Activated T-cell treated with anti-CD3 and anti-CD28 coated beads, Interleukin-2, amount 50 U/mL, for 1 hour (primary cell): ENCODE measurements around the gene TMEM164.
"Not testable (repeated sequence)": the region's sequence is repeated elsewhere in the genome, so short reads cannot be mapped to it uniquely, and the experiment has no call there.

Experiments
- DNase-seq: peaks from one replicate; pipeline ENCODE4 v3.0.0-alpha.2; 2020

Gene TMEM164

DNA sequence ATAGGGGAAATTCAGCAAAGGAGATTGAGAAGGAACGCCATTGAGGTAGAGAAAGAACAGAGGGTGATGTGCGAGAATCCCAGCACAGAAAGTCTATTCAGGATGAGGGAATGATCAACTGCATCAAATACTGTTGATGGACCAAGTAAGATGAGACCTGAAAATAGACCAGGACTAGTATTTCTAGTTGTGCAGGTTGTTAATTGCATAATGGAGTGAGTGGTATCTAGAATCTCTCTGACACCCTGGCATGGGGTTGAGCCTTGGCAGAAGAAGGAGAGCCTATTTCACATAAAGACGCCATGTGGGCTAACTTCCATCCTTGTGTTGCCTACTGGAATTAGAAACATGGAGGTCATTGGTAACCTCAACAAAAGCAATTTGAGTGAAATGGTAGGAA is 135.6 kb downstream of the TMEM164 start:
- no peak for DNase-seq

DNA sequence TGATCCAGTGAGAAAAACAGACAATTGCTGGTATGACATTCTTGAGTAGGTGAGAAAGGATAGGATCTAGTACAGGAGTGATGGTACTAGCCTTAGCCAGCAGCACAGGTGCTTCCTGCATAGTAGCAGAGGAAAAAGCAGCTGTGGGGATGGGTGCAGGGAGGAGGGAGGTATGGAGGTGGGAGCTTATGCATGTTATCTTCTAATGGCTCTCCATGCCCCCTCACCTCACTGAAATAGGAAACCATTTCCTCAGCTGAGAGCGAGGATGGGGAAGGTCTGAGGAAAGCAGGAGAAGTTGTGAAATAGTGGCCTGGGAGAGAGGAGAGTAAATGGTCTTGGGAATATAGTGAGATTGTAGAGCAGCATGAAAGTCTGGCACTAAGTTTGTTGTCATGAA is 136.3 kb downstream of the TMEM164 start:
- DNase-seq = no peak

- DNase-seq = no peak
These were observed 139.2 kb downstream of the TMEM164 start for GRCh38 chrX:110142096-110142495.

DNA sequence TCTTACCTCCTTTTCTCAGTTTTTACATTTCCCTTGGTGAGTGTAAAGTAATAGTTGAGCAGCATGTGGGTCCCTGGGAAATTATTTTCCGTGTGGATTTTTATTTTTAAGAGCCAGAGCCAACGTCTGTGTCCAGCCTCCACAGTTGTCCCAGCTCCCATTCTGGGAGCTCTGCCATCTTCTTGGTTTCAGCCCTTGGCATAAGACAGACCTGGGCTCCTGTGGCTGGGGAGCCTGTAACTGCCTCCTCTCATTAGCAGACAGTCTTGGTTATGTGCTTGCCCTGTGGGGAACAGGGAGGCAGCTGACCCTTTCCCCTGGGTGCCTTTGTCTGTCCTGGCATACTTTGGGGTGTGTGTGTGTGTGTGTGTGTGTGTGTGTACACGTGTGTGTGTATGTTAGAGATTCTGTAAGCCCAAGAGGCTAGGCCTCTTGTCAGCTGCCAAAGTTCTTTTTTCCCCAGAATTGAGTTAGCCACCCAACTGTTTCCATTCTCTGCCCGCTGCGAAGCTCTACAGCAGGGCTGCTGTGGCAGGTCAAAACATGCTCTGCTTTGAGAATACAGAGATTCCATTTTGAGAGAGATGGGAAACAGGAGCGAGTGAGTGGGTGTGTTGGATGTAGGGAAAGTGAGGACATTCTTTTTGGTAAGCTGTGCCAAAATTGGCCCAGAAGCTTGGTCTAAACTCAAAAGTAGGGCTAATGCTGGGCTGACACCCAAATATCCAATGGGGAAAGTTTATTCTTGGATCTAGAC is 140.7 kb downstream of the TMEM164 start:
- no peak for DNase-seq

DNA sequence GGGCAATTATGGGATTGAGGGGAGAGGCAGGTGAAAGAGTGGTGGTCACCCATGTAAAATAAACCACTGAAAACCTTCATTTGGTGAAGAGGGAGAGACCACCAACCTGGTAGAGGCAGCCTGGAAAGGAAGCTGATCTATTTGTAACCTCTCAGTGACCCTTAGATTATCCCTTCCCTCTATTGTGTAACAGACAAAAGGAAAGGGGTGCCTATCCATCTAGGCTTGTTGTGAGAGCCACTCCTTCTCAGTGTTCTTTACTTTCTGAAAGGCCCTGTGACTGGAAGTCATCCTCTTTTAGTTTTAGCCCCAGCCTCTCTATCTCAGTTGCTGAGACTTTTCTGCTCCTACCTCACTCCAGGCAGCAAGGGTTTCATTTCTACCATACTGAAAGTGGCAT is 142.4 kb downstream of the TMEM164 start:
- DNase-seq = no peak

- no peak for DNase-seq
These were observed 142.9 kb downstream of the TMEM164 start for GRCh38 chrX:110145854-110146253.

- DNase-seq = peak; percentile 23
These were observed 143.6 kb downstream of the TMEM164 start for GRCh38 chrX:110146521-110146920.

- DNase-seq = no peak
These were observed 150.3 kb downstream of the TMEM164 start for GRCh38 chrX:110153244-110153643.

DNA sequence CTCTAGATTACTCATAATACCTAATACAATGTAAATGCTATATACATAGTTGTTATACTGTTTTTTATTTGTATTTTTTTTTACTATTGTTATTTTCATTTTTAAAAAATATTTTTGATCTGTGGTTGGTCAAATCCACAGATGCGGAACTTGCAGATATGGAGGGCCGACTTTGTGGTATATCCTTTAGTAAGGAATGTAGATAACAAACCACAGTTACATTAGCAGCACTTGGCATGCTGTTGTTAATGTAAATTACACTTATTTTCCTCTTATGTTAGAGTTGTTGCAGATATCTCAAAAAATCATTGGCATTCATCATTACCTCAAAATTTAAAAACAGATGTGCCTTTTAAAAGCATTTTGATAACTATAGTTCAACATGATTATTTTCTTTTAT is 151.0 kb downstream of the TMEM164 start:
- no peak for DNase-seq

DNA sequence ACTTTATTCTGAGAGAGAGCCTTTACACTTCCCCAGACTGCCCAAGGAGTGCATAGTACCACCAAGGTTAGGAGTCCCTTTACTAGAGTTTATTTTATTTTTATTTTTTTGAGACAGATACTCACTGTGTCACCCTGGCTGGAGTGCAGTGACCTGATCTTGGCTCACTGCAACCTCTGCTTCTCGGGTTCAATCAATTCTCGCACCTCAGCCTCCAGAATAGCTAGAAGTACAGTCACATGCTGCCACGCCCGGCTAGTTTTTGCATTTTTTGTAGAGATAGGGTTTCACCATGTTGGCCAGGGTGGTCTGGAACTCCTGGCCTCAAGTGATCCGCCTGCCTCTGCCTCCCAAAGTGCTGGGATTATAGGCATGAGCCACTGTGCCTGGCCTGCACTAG is 151.4 kb downstream of the TMEM164 start:
- not testable (repeated sequence) for DNase-seq

- no peak for DNase-seq
These were observed 152.8 kb downstream of the TMEM164 start for GRCh38 chrX:110155759-110156158.

DNA sequence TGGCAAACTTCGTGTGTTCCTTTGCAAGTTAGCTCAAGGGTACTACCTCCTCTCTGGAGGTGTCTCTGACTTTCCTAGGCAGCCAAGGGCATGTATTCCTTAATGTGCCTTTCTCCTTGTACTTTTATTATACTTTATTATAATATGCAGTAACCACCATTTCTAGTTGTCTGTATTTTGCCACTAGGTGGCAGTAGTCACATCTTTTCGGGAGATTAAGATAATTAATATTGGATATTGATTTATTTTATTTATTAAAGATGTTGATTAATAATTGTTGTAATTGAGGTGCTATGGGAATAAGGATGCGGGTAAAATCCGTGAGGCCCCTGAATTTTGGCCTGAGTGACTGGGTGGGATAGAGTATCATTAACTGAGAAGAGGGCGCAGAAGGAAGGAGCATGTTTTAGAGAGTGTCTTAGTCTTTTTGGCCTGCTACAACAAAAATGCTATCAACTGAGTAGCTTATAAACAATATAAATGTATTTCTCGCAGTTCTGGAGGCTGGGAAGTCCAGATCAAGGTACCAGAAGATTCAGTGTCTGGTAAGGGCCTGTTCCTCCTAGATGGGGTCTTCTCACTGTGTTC is 153.3 kb downstream of the TMEM164 start:
- no peak for DNase-seq

- no peak for DNase-seq
These were observed 154.5 kb downstream of the TMEM164 start for GRCh38 chrX:110157444-110157843.

DNA sequence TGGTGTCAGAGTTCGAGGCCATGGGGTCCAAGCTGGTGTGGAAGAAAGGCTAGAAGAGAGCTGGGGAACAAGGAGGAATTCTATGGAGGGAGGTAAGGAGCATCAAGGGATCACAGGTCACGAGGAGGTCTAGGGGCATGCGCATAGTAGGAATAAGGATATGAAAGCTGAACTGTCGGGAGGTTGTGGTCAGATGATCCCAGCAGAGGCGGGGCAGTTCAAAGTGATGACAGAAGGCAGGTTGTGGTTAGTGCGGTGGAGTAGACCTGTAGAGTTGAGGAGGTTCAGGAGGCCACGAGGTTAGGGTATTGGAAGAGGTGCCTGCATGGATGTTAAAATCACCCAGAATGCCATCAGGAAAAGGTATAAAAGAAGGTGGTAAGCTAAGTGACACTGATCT is 156.3 kb downstream of the TMEM164 start:
- no peak for DNase-seq

DNA sequence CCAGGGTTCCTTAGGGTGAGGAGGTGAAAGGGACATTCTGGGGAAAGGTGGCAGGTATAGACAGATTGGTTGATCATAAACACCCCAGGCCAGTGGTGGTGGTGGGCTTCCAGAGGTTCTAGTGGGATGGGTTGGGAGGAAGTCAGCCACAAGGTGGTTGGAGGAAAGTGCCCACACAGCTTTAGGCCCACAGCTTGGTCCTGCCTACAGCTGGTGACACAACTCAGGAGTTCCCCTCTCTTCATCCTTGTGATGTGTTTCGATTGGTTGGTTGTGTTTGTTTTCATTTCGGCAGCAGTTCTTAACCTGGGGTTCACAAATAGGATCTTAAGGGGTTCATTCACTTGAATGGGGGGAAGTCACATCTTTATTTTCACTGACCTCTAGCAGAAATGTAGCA is 157.0 kb downstream of the TMEM164 start:
- DNase-seq = no peak

DNA sequence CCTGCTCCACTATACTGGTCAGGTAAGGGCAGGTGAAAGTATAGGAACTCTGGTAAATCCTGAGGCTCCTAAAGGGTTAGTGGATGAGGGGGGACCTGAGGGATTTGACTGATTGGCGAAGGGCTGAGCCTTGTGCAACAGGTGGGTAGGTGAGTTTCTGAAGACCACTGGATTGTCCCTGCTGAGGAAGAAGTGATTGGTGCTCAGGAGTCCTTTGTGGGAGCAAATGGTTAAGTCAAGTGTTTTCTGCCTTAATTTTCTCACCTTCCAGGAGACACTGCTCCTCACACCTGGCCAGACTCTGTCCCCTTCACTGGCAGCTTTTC is 158.4 kb downstream of the TMEM164 start:
- DNase-seq = no peak

- DNase-seq = no peak
These were observed 159.2 kb downstream of the TMEM164 start for GRCh38 chrX:110162131-110162530.

DNA sequence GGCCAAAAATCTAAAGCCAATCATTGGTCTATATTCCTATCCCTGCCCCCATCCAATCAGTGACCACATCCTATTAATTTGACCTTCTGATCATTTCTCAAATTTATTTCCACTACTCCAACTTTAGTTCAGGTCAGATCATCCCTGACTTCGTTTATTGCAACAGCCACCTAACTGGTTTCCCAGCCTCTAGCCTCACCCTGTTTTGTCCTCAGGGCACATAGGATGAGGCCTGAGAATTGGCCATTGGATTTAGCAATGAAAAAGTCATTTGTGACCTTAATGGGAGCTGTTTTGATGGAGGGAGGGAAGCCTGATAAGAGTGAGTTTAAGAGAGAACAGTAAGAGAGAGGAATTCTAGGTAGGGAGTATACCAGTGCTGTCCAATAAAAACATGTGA is 160.0 kb downstream of the TMEM164 start:
- DNase-seq = no peak

GRCh38 chrX:110163488-110163887 is 160.6 kb downstream of the TMEM164 start:
- DNase-seq = no peak

- DNase-seq = peak; percentile 52
These were observed 165.1 kb downstream of the TMEM164 start for GRCh38 chrX:110167952-110168451.

DNA sequence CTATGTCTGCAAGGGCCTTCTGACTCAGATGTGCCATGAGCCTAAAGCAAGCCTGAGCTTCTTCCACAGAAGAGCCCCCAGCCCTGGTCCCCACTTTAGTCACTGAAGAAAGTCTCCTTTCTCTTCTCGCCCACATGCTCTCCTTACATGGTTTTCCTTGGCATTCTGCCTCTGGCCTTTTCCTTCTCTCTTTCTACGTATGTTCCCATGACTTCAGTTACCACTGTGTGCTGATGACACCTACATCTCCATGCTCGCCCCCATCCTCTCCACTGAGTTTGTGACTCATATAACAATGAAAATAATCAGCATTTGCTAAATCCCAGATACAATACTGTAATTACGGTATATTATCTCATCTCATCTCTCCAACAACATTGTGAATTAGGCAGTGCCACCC is 165.7 kb downstream of the TMEM164 start:
- no peak for DNase-seq

DNA sequence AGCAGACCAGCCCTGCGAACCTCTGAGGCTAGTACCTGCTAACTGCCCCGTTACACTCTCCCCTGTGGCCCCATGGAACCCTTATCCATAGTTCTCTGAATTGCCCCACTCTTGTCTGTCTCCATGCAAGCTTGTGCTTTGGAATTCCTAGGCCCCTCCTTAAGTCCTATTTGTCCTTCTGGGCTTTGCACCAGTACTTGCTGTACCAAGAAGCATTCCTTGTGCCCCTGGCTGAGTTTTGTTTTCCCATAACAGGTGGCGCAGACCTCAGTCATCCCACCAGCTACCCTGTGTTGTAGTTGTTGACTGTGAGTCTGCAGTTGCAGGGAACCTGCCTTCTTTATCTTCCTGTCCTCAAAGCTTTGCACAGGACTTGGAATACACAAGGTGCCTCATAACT is 167.1 kb downstream of the TMEM164 start:
- DNase-seq = no peak

- DNase-seq = no peak
These were observed 168.5 kb downstream of the TMEM164 start for GRCh38 chrX:110171442-110171841.

DNA sequence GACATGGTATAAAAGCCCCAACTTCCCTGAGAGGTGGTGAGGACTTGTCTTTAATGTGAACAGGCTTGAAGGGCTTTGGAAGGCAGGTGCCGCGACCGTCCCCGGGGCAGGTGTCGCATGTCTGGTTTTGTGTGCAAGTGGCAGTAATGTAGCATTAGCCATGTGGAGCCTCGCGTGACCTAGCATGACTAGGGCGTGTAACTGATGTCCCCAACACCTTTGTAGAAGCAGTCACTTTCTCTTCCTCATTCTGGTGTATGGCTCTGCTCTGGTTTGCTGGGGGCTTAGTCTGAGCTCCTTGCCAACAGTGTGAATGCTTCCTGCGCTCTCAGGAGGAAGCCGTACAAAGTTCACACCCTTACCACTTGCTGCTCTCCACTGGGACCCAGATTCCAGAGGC is 169.3 kb downstream of the TMEM164 start:
- DNase-seq = no peak
